CD4-positive, alpha-beta T cell (primary cell): Measurements from ENCODE around the gene FBXL17. TPM values are rescaled to one million over a fixed set of nuclear protein-coding genes. Genes with fewer than 3 reads are reported as not detected.

Source experiments
- ATAC-seq: fragments of 200-7000 bp; cut with Tn5 transposase; one replicate; pipeline ENCODE4 v1.10.0; 2022; ENCODE audit warnings: mild to moderate bottlenecking; ENCODE audit not compliant: poor library complexity
- CTCF ChIA-PET: fragments of 350-600 bp; sonication (Branson Sonifier 250); formaldehyde crosslinking; loops from one replicate; lab custom pipeline; 2021; ENCODE audit warnings: antibody characterized with exemption, inconsistent platforms; lab: Charles Lee
- POLR2A ChIA-PET: fragments of 350-600 bp; sonication (Branson Sonifier 250); formaldehyde crosslinking; loops from one replicate; lab custom pipeline; 2021; ENCODE audit warnings: antibody characterized with exemption, inconsistent platforms; lab: Charles Lee
- DNase-seq, 14 experiments: peaks; one replicate each; pipeline ENCODE4 v3.0.0-alpha.2; 2013 to 2020; ENCODE audit warnings: mixed read lengths in 2 of 14
- H3K27ac ChIP-seq, 2 donors: one replicate each; pipeline versions ENCODE4 v1.5.1 to v1.7.0; 2013; ENCODE audit warnings: low read length in 2 of 2, low read depth in 1 of 2, mild to moderate bottlenecking in 1 of 2
- H3K27me3 ChIP-seq, 2 experiments: 1 replicate in 1 of 2; 2 replicates in 1 of 2; pipeline versions ENCODE4 v1.6.1 to v1.7.0; 2013; ENCODE audit warnings: low read length in 2 of 2, control low read depth in 1 of 2, mild to moderate bottlenecking in 1 of 2, moderate library complexity in 1 of 2; ENCODE audit not compliant: insufficient read depth in 2 of 2, control insufficient read depth in 1 of 2
- H3K36me3 ChIP-seq: one replicate; pipeline ENCODE4 v1.6.1; 2013; ENCODE audit warnings: low read length, control low read depth; ENCODE audit not compliant: insufficient read depth
- H3K4me1 ChIP-seq: one replicate; pipeline ENCODE4 v1.6.1; 2013; ENCODE audit warnings: low read length, control low read depth; ENCODE audit not compliant: insufficient read depth
- H3K4me3 ChIP-seq: one replicate; pipeline ENCODE4 v1.5.1; 2013; ENCODE audit warnings: mild to moderate bottlenecking, low read length, moderate library complexity
- H3K9me3 ChIP-seq, 2 experiments: 1 replicate in 1 of 2; 2 replicates in 1 of 2; pipeline versions ENCODE4 v1.6.1 to v1.7.0; 2013; ENCODE audit warnings: low read length in 2 of 2, mild to moderate bottlenecking in 2 of 2, control low read depth in 1 of 2, moderate library complexity in 1 of 2; ENCODE audit not compliant: control insufficient read depth in 1 of 2, insufficient read depth in 1 of 2
- H3K27ac Mint-ChIP-seq: one replicate; pipeline ENCODE4 v1.8.0; 2020; ENCODE audit warnings: mixed read lengths
- H3K27me3 Mint-ChIP-seq: one replicate; pipeline ENCODE4 v1.8.0; 2021; ENCODE audit warnings: mixed read lengths
- H3K36me3 Mint-ChIP-seq: one replicate; pipeline ENCODE4 v1.8.0; 2021; ENCODE audit warnings: low read depth, mixed read lengths
- H3K4me1 Mint-ChIP-seq: one replicate; pipeline ENCODE4 v1.8.0; 2021; ENCODE audit warnings: low read depth, mixed read lengths
- H3K4me3 Mint-ChIP-seq: one replicate; pipeline ENCODE4 v1.8.0; 2020; ENCODE audit warnings: mild to moderate bottlenecking, mixed read lengths
- H3K9me3 Mint-ChIP-seq: one replicate; pipeline ENCODE4 v1.8.0; 2020; ENCODE audit warnings: mixed read lengths
- CTCF ChIP-seq: fragments of 200-600 bp; IDR thresholded peaks from one replicate; pipeline ENCODE4 v1.8.0; 2022; ENCODE audit warnings: antibody characterized with exemption, mild to moderate bottlenecking
- intact Hi-C, 2 experiments: fragments of 100-400 bp; cut with DNase I in 1 of 2; cut with micrococcal nuclease in 1 of 2; formaldehyde crosslinking; loops; one replicate each; pipeline versions ENCODE4 v1.15.1 to v1.9.0; 2023 to 2025; cut with DNase I, micrococcal nuclease
- total RNA-seq, 174 experiments: library from RNA in 2 of 174; stranded (reverse) in 2 of 174; gene quantifications; one replicate each; pipeline ENCODE4 v1.2.3 and lab custom pipeline; 2021 to 2026

Gene FBXL17
- total RNA-seq, 2 experiments from 2014 or later: 17.9 to 21.1 TPM

GRCh38 chr5:107930092-107930491 lies 451.8 kb downstream of the FBXL17 start:
- Histone ChIP-seq H3K27me3 (no peaks in the 10 kb centered on the region), H3K36me3 (no peaks in the 10 kb centered on the region), H3K27ac (no peak overlapping the region), H3K9me3 (no peaks in the 10 kb centered on the region), H3K4me3 (no peak overlapping the region), H3K4me1 (no peaks in the 10 kb centered on the region)
- no peak overlapping the region for H3K4me3 Mint-ChIP-seq
- DNase-seq (no peak), ATAC-seq (no peak)
- CTCF ChIA-PET: no interaction called here
- no peaks in the 10 kb centered on the region for H3K27me3 Mint-ChIP-seq
- peaks cover 21% of the 10 kb centered on the region for H3K4me1 Mint-ChIP-seq
- POLR2A ChIA-PET: no interaction called here
- TF ChIP-seq CTCF: no peak
- H3K27ac Mint-ChIP-seq: no peak overlapping the region
- intact Hi-C loops: no loop called here
- H3K9me3 Mint-ChIP-seq: no peaks in the 10 kb centered on the region
- H3K36me3 Mint-ChIP-seq: no peaks in the 10 kb centered on the region

GRCh38 chr5:107929080-107929479 lies 452.8 kb downstream of the FBXL17 start:
- POLR2A ChIA-PET: no interaction called here
- H3K4me3 ChIP-seq: no peak overlapping the region
- no peaks in the 10 kb centered on the region for H3K36me3 ChIP-seq
- CTCF ChIA-PET: interaction anchor here (0.8 kb wide), 1 partner anchor 53 kb away, joined by 3 read pairs; no protein-coding TSS in a partner anchor
- H3K4me1 ChIP-seq: no peaks in the 10 kb centered on the region
- no peak overlapping the region for H3K27ac Mint-ChIP-seq
- H3K9me3 Mint-ChIP-seq: no peaks in the 10 kb centered on the region
- ATAC-seq (no peak), DNase-seq (no peak)
- no peak overlapping the region for H3K27ac ChIP-seq
- H3K36me3 Mint-ChIP-seq: no peaks in the 10 kb centered on the region
- no peak overlapping the region for H3K4me3 Mint-ChIP-seq
- H3K27me3 Mint-ChIP-seq: no peaks in the 10 kb centered on the region
- no peaks in the 10 kb centered on the region for H3K9me3 ChIP-seq
- no peaks in the 10 kb centered on the region for H3K27me3 ChIP-seq
- TF ChIP-seq CTCF: no peak
- peaks cover 23% of the 10 kb centered on the region for H3K4me1 Mint-ChIP-seq
- intact Hi-C loops: no loop called here

- TF ChIP-seq CTCF: no peak
- DNase-seq (no peak), ATAC-seq (no peak)
- Histone ChIP-seq H3K4me1 (no peaks in the 10 kb centered on the region), H3K27me3 (no peaks in the 10 kb centered on the region), H3K4me3 (no peak overlapping the region), H3K9me3 (no peaks in the 10 kb centered on the region), H3K36me3 (no peaks in the 10 kb centered on the region), H3K27ac (no peak overlapping the region)
- peaks cover 23% of the 10 kb centered on the region for H3K4me1 Mint-ChIP-seq
- intact Hi-C loops: no loop called here
- H3K27ac Mint-ChIP-seq: no peak overlapping the region
- no peak overlapping the region for H3K4me3 Mint-ChIP-seq
- no peaks in the 10 kb centered on the region for H3K27me3 Mint-ChIP-seq
- ChIA-PET CTCF (no interaction called here), POLR2A (no interaction called here)
- H3K36me3 Mint-ChIP-seq: no peaks in the 10 kb centered on the region
- H3K9me3 Mint-ChIP-seq: no peaks in the 10 kb centered on the region
Observed at GRCh38 chr5:107926121-107926520, 455.8 kb downstream of the FBXL17 start.
